ENCODE measurements around the gene PDSS2. TPM values are rescaled to one million over a fixed set of nuclear protein-coding genes. Genes with fewer than 3 reads are reported as not detected.

The PDSS2 gene
- polyA plus RNA-seq, 1 of the 3 experiments (the other 2 are of a cell fraction): 5.6 TPM

DNA sequence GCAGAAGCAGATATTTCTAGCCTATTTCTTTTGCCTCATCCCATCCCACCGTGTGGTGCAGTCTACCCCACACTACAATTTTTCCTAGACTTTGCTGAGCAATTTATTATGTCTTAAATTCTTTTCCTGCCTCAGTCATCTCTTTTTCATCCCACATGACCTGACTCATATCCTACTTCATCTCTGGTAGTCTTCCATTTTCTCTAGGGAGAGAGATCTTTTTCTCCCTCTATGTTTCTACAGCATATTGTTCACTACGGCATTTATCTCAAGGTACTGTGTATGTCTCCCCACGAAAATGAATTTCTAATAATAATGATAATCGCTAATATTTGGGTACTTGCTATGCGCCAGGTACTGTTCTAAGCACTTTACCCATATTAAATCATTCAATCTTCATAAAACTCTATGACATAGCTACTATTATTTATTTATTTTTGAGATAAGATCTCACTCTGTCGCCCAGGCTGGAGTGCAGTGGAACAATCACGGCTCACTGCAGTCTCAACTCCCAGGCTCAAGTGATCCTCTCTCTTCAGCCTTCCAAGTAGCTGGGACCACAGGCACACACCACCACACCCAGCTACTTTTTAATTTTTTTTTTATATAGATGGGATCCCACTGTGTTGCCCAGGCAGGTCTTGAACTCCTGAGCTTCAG, 15.6 kb downstream of the PDSS2 start:
- H4K20me1 ChIP-seq (ENCODE audit: insufficient read depth): no peaks in the 10 kb centered on the region
- no peak overlapping the region for H3K4me3 ChIP-seq (ENCODE audit: low read depth in 2 of 2, low read length in 1 of 2)
- H3K36me3 ChIP-seq (replicated peaks in 1 of 2; ENCODE audit: control insufficient read depth in 1 of 2, insufficient read depth in 2 of 2, low read length in 1 of 2): no peaks in the 10 kb centered on the region
- H3K27me3 ChIP-seq (ENCODE audit: insufficient read depth): no peaks in the 10 kb centered on the region
- no peak overlapping the region for H2AFZ ChIP-seq (ENCODE audit: low read depth)
- no peaks in the 10 kb centered on the region for H3K9me3 ChIP-seq
- DNase-seq: no peak
- ChIA-PET CTCF (interaction anchor here (1.0 to 1.5 kb wide), 2 partner anchors 8 to 15 kb away, joined by 4 to 7 read pairs; partner anchors contain the start of gene PDSS2), POLR2A (no interaction called here)
- H3K9me2 ChIP-seq: no peaks in the 10 kb centered on the region
- H3K9ac ChIP-seq: no peak overlapping the region
- peaks cover 3% of the 10 kb centered on the region; the same call in 1 of the 2 replicates for H3K79me2 ChIP-seq (ENCODE audit: insufficient read depth)
- peaks cover 15% of the 10 kb centered on the region for H3F3A ChIP-seq (replicated peaks; ENCODE audit: insufficient read depth)
- H3K4me2 ChIP-seq: peak overlapping the region; percentile 5; the same call in 1 of the 2 replicates
- peak overlapping the region in 1 of 2 experiments; percentile 48; a peak in 2 of 4 replicates for H3K27ac ChIP-seq (ENCODE audit: low read depth in 2 of 2, low read length in 1 of 2)
- H3K4me1 ChIP-seq (ENCODE audit: control insufficient read depth in 1 of 2, insufficient read depth in 2 of 2, low read depth in 1 of 2, low read length in 1 of 2): peaks cover 0 to 8% of the 10 kb centered on the region in 2 experiments; a peak in 1 of 4 replicates
- TF ChIP-seq, protein P1, sequence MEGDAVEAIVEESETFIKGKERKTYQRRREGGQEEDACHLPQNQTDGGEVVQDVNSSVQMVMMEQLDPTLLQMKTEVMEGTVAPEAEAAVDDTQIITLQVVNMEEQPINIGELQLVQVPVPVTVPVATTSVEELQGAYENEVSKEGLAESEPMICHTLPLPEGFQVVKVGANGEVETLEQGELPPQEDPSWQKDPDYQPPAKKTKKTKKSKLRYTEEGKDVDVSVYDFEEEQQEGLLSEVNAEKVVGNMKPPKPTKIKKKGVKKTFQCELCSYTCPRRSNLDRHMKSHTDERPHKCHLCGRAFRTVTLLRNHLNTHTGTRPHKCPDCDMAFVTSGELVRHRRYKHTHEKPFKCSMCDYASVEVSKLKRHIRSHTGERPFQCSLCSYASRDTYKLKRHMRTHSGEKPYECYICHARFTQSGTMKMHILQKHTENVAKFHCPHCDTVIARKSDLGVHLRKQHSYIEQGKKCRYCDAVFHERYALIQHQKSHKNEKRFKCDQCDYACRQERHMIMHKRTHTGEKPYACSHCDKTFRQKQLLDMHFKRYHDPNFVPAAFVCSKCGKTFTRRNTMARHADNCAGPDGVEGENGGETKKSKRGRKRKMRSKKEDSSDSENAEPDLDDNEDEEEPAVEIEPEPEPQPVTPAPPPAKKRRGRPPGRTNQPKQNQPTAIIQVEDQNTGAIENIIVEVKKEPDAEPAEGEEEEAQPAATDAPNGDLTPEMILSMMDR (IDR thresholded peaks at IDR 0.05): no peak
- TF ChIP-seq, protein P2, sequence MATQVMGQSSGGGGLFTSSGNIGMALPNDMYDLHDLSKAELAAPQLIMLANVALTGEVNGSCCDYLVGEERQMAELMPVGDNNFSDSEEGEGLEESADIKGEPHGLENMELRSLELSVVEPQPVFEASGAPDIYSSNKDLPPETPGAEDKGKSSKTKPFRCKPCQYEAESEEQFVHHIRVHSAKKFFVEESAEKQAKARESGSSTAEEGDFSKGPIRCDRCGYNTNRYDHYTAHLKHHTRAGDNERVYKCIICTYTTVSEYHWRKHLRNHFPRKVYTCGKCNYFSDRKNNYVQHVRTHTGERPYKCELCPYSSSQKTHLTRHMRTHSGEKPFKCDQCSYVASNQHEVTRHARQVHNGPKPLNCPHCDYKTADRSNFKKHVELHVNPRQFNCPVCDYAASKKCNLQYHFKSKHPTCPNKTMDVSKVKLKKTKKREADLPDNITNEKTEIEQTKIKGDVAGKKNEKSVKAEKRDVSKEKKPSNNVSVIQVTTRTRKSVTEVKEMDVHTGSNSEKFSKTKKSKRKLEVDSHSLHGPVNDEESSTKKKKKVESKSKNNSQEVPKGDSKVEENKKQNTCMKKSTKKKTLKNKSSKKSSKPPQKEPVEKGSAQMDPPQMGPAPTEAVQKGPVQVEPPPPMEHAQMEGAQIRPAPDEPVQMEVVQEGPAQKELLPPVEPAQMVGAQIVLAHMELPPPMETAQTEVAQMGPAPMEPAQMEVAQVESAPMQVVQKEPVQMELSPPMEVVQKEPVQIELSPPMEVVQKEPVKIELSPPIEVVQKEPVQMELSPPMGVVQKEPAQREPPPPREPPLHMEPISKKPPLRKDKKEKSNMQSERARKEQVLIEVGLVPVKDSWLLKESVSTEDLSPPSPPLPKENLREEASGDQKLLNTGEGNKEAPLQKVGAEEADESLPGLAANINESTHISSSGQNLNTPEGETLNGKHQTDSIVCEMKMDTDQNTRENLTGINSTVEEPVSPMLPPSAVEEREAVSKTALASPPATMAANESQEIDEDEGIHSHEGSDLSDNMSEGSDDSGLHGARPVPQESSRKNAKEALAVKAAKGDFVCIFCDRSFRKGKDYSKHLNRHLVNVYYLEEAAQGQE (IDR thresholded peaks at IDR 0.05; ENCODE audit: low read depth, low read length): no peak
- TF ChIP-seq NFIC (IDR thresholded peaks at IDR 0.05; ENCODE audit: borderline replicate concordance): no peak
- TF ChIP-seq MXI1 (IDR thresholded peaks at IDR 0.05; ENCODE audit: low read depth, low read length): no peak
- TF ChIP-seq, protein P3, sequence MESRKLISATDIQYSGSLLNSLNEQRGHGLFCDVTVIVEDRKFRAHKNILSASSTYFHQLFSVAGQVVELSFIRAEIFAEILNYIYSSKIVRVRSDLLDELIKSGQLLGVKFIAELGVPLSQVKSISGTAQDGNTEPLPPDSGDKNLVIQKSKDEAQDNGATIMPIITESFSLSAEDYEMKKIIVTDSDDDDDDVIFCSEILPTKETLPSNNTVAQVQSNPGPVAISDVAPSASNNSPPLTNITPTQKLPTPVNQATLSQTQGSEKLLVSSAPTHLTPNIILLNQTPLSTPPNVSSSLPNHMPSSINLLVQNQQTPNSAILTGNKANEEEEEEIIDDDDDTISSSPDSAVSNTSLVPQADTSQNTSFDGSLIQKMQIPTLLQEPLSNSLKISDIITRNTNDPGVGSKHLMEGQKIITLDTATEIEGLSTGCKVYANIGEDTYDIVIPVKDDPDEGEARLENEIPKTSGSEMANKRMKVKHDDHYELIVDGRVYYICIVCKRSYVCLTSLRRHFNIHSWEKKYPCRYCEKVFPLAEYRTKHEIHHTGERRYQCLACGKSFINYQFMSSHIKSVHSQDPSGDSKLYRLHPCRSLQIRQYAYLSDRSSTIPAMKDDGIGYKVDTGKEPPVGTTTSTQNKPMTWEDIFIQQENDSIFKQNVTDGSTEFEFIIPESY (IDR thresholded peaks at IDR 0.05; ENCODE audit: borderline replicate concordance, low read depth): no peak
- no peak for TF ChIP-seq FOXM1 (IDR thresholded peaks at IDR 0.05; ENCODE audit: low read depth)
- TF ChIP-seq TEAD4 (IDR thresholded peaks at IDR 0.05; ENCODE audit: borderline replicate concordance, insufficient read depth): no peak
- TF ChIP-seq, protein P4, sequence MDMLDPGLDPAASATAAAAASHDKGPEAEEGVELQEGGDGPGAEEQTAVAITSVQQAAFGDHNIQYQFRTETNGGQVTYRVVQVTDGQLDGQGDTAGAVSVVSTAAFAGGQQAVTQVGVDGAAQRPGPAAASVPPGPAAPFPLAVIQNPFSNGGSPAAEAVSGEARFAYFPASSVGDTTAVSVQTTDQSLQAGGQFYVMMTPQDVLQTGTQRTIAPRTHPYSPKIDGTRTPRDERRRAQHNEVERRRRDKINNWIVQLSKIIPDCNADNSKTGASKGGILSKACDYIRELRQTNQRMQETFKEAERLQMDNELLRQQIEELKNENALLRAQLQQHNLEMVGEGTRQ (IDR thresholded peaks at IDR 0.05; ENCODE audit: borderline replicate concordance, low read depth, low read length): no peak
- TF ChIP-seq, protein P5, sequence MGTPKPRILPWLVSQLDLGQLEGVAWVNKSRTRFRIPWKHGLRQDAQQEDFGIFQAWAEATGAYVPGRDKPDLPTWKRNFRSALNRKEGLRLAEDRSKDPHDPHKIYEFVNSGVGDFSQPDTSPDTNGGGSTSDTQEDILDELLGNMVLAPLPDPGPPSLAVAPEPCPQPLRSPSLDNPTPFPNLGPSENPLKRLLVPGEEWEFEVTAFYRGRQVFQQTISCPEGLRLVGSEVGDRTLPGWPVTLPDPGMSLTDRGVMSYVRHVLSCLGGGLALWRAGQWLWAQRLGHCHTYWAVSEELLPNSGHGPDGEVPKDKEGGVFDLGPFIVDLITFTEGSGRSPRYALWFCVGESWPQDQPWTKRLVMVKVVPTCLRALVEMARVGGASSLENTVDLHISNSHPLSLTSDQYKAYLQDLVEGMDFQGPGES (IDR thresholded peaks at IDR 0.05; ENCODE audit: low read depth, low read length): no peak
- TF ChIP-seq RAD21 (IDR thresholded peaks at IDR 0.05; ENCODE audit: low read length): no peak
- no peak for TF ChIP-seq ELF1 (IDR thresholded peaks at IDR 0.05)
- 63% methylated on average over 7 of the region's 7 CpGs for WGBS (ENCODE audit: low lambda C conversion rate)
